A549 (cell line): ENCODE results near the gene ANO6. TPM values are rescaled to one million over a fixed set of nuclear protein-coding genes. Genes with fewer than 3 reads are reported as not detected.

Source experiments
- ATAC-seq, 2 experiments: fragments of 200-7000 bp in 1 of 2; fragments of >200 bp in 1 of 2; cut with Nextera tagmentation in 1 of 2; cut with Tn5 transposase in 1 of 2; 3 replicates each; pipeline versions ENCODE4 v1.8.0 to v1.9.1; 2018 to 2020; ENCODE audit warnings: mild to moderate bottlenecking in 1 of 2, moderate library complexity in 1 of 2
- CTCF ChIA-PET: fragments of 300-600 bp; sonication (Branson Sonifier 250); formaldehyde crosslinking; extraction: SDS; loops from one replicate; lab custom pipeline; 2021; ENCODE audit warnings: antibody characterized with exemption, inconsistent platforms; lab: Yijun Ruan, JAX
- POLR2A ChIA-PET: fragments of 350-600 bp; formaldehyde crosslinking; extraction: SDS; loops from one replicate; lab custom pipeline; 2021; ENCODE audit warnings: antibody characterized with exemption, inconsistent platforms; lab: Yijun Ruan, JAX
- DNase-seq, 2 experiments: peaks; one replicate each; pipeline versions ENCODE4 v3.0.0 to v3.0.0-alpha.2; 2011 to 2016; ENCODE audit warnings: low read depth in 1 of 2, low spot score in 1 of 2
- FAIRE-seq: peaks from 2 replicates; lab custom pipeline; 2011; peaks lifted over from hg19 to GRCh38; lab: Jason Lieb, UNC
- H3K27ac ChIP-seq, 2 experiments: fragments of >200 bp; sonication (Bioruptor Twin); formaldehyde crosslinking; 3 replicates each; pipeline ENCODE4 v1.5.1; 2016 to 2017
- H3K4me1 ChIP-seq: fragments of >200 bp; sonication (Bioruptor Twin); formaldehyde crosslinking; 3 replicates; pipeline ENCODE4 v1.6.1; 2016
- H3K4me2 ChIP-seq: fragments of >200 bp; sonication (Bioruptor Twin); formaldehyde crosslinking; 3 replicates; pipeline ENCODE4 v1.6.1; 2016
- H3K4me3 ChIP-seq: fragments of >200 bp; sonication (Bioruptor Twin); formaldehyde crosslinking; 3 replicates; pipeline ENCODE4 v1.5.1; 2016
- H3K9me3 ChIP-seq: fragments of >200 bp; sonication (Bioruptor Twin); formaldehyde crosslinking; 3 replicates; pipeline ENCODE4 v1.6.1; 2016
- ATOH8 ChIP-seq: fragments of 250-450 bp; sonication (Bioruptor Pico); IDR thresholded peaks from 2 replicates; pipeline ENCODE4 v1.5.0; 2020; ENCODE audit warnings: low read depth, mild to moderate bottlenecking, moderate library complexity
- BHLHE40 ChIP-seq: IDR thresholded peaks from 2 replicates; pipeline ENCODE4 v1.6.1; 2012; ENCODE audit warnings: low read depth, low read length, inconsistent platforms
- CHD2 ChIP-seq: fragments of 150-350 bp; IDR thresholded peaks from 2 replicates; pipeline ENCODE4 v1.6.1; 2014; ENCODE audit warnings: low read length; ENCODE audit not compliant: partially characterized antibody
- CTCF ChIP-seq: fragments of >200 bp; sonication (Bioruptor Twin); formaldehyde crosslinking; IDR thresholded peaks from 3 replicates; pipeline ENCODE4 v1.5.1; 2016
- EHF ChIP-seq: fragments of 250-450 bp; sonication (Bioruptor Pico); IDR thresholded peaks from 2 replicates; pipeline ENCODE4 v1.5.0; 2020; ENCODE audit warnings: mild to moderate bottlenecking
- EP300 ChIP-seq, 2 experiments: fragments of >200 bp; sonication (Bioruptor Twin); formaldehyde crosslinking; IDR thresholded peaks; 2 replicates in 1 of 2; 3 replicates in 1 of 2; pipeline ENCODE4 v1.6.1; 2016 to 2017
- ESRRA ChIP-seq: fragments of 150-350 bp; IDR thresholded peaks from 2 replicates; pipeline ENCODE4 v1.6.1; 2014; ENCODE audit warnings: mild to moderate bottlenecking, low read length, borderline replicate concordance
- FOSL2 ChIP-seq, 2 experiments: fragments of 450-650 bp in 1 of 2; fragments of >200 bp in 1 of 2; sonication (Bioruptor Twin) in 1 of 2; formaldehyde crosslinking; IDR thresholded peaks; 2 replicates each; pipeline versions ENCODE4 v1.5.0 to v1.6.1; 2016 to 2020; ENCODE audit warnings: mild to moderate bottlenecking in 1 of 2, moderate library complexity in 1 of 2
- FOXS1 ChIP-seq: fragments of 250-450 bp; sonication (Bioruptor Pico); IDR thresholded peaks from 2 replicates; pipeline ENCODE4 v1.5.0; 2020; ENCODE audit warnings: mild to moderate bottlenecking, moderate library complexity
- GATA3 ChIP-seq: IDR thresholded peaks from 2 replicates; pipeline ENCODE4 v1.6.1; 2012; ENCODE audit warnings: borderline replicate concordance
- HOXA7 ChIP-seq: fragments of 250-450 bp; sonication (Bioruptor Pico); IDR thresholded peaks from 2 replicates; pipeline ENCODE4 v1.5.0; 2020; ENCODE audit warnings: mild to moderate bottlenecking, moderate library complexity
- HOXB13 ChIP-seq: fragments of 250-450 bp; sonication (Bioruptor Pico); IDR thresholded peaks from 2 replicates; pipeline ENCODE4 v1.5.0; 2020; ENCODE audit warnings: low read depth, mild to moderate bottlenecking, moderate library complexity
- KDM5A ChIP-seq: fragments of 200-600 bp; sonication (generic); IDR thresholded peaks from 2 replicates; pipeline ENCODE4 v1.6.1; 2016; ENCODE audit warnings: antibody characterized with exemption, mild to moderate bottlenecking
- MAFK ChIP-seq: fragments of 450-650 bp; IDR thresholded peaks from 2 replicates; pipeline ENCODE4 v1.6.1; 2014; ENCODE audit not compliant: partially characterized antibody
- NFE2L2 ChIP-seq: fragments of 150-350 bp; conservative IDR thresholded peaks from 2 replicates; pipeline ENCODE4 v1.6.1; 2014; ENCODE audit warnings: low read length
- PHF8 ChIP-seq: fragments of 200-600 bp; sonication (generic); IDR thresholded peaks from 2 replicates; pipeline ENCODE4 v1.6.1; 2016; ENCODE audit warnings: low read depth, mild to moderate bottlenecking, antibody characterized with exemption, moderate library complexity, borderline replicate concordance
- POLR2A ChIP-seq: IDR thresholded peaks from 2 replicates; pipeline ENCODE4 v1.6.1; 2012; ENCODE audit warnings: mild to moderate bottlenecking, low read length
- RAD21 ChIP-seq, 2 experiments: fragments of >200 bp in 1 of 2; sonication (Bioruptor Twin) in 1 of 2; formaldehyde crosslinking in 1 of 2; IDR thresholded peaks in 1 of 2; conservative IDR thresholded peaks in 1 of 2; 2 replicates in 1 of 2; 3 replicates in 1 of 2; pipeline ENCODE4 v1.6.1; 2012 to 2018; ENCODE audit warnings: inconsistent platforms in 1 of 2
- RARB ChIP-seq: fragments of 250-450 bp; sonication (Bioruptor Pico); IDR thresholded peaks from 2 replicates; pipeline ENCODE4 v1.8.0; 2021; ENCODE audit warnings: mild to moderate bottlenecking, moderate library complexity
- RNF2 ChIP-seq: fragments of 200-600 bp; sonication (generic); IDR thresholded peaks from 2 replicates; pipeline ENCODE4 v1.6.1; 2016; ENCODE audit warnings: low read depth, mild to moderate bottlenecking, antibody characterized with exemption, moderate library complexity, borderline replicate concordance
- SMC3 ChIP-seq: fragments of >200 bp; sonication (Bioruptor Twin); formaldehyde crosslinking; IDR thresholded peaks from 3 replicates; pipeline ENCODE4 v1.6.1; 2018; ENCODE audit warnings: inconsistent platforms
- SREBF2 ChIP-seq: fragments of 450-650 bp; IDR thresholded peaks from 2 replicates; pipeline ENCODE4 v1.6.1; 2014; ENCODE audit warnings: mild to moderate bottlenecking, moderate library complexity
- TFCP2L1 ChIP-seq: fragments of 250-450 bp; sonication (Bioruptor Pico); IDR thresholded peaks from 2 replicates; pipeline ENCODE4 v1.5.0; 2021; ENCODE audit warnings: mild to moderate bottlenecking
- ZFP36 ChIP-seq: fragments of 450-650 bp; IDR thresholded peaks from 2 replicates; pipeline ENCODE4 v1.6.1; 2014; ENCODE audit warnings: borderline replicate concordance; ENCODE audit not compliant: partially characterized antibody
- ZNF302 ChIP-seq: fragments of 250-450 bp; sonication (Bioruptor Pico); IDR thresholded peaks from 2 replicates; pipeline ENCODE4 v1.9.0; 2021; ENCODE audit warnings: inconsistent platforms, mild to moderate bottlenecking, moderate library complexity
- ZSCAN20 ChIP-seq: fragments of 250-450 bp; sonication (Bioruptor Pico); IDR thresholded peaks from 2 replicates; pipeline ENCODE4 v1.8.0; 2022; ENCODE audit warnings: mild to moderate bottlenecking, moderate library complexity
- WGBS: methylation state at CpG from one replicate; pipeline ENCODE4 v1.1.6; 2017; ENCODE audit errors: missing lambda C conversion rate; 5-methylcytosine and 5-hydroxymethylcytosine counted together
- polyA plus RNA-seq, 4 experiments: library from polyadenylated mRNA; depleted of rRNA in 3 of 4; stranded (reverse); fragments of >200 nt; fragmentation: RNase III in 1 of 4; extraction: RNeasy Plus Mini Kit Qiagen cat#74134 plus additional on column Dnase treatment in 1 of 4; gene quantifications; 2 replicates in 3 of 4; 3 replicates in 1 of 4; pipeline ENCODE4 v1.2.3, GENCODE V29; 2011 to 2017
- TF ChIP-seq, protein P1 (sequence below): fragments of 150-350 bp; IDR thresholded peaks from 2 replicates; pipeline ENCODE4 v1.6.1; 2014; ENCODE audit warnings: low read depth, mild to moderate bottlenecking, low read length
- TF ChIP-seq, protein P2 (sequence below): fragments of >200 bp; sonication (Bioruptor Twin); formaldehyde crosslinking; IDR thresholded peaks from 2 replicates; pipeline ENCODE4 v1.6.1; 2016
- TF ChIP-seq, protein P3 (sequence below): fragments of 250-450 bp; sonication (Bioruptor Pico); IDR thresholded peaks from 2 replicates; pipeline ENCODE4 v1.5.0; 2021; ENCODE audit warnings: mild to moderate bottlenecking, moderate library complexity, borderline replicate concordance

The ANO6 gene
- polyA plus RNA-seq, 2 of the 4 experiments (the other 2 are of a cell fraction), result 41.7 to 80.0 TPM

GRCh38 chr12:45212064-45212463, 3.8 kb upstream of the ANO6 start (continued):
- TF ChIP-seq ATOH8 (CRISPR knock-in tag), result no peak
- no peak for TF ChIP-seq EP300 (IDR thresholded peaks at IDR 0.05)
- no peak for TF ChIP-seq RARB (CRISPR knock-in tag)
- no peak for TF ChIP-seq ZNF302 (CRISPR knock-in tag)
- no peak for TF ChIP-seq NFE2L2
- TF ChIP-seq, protein P1, sequence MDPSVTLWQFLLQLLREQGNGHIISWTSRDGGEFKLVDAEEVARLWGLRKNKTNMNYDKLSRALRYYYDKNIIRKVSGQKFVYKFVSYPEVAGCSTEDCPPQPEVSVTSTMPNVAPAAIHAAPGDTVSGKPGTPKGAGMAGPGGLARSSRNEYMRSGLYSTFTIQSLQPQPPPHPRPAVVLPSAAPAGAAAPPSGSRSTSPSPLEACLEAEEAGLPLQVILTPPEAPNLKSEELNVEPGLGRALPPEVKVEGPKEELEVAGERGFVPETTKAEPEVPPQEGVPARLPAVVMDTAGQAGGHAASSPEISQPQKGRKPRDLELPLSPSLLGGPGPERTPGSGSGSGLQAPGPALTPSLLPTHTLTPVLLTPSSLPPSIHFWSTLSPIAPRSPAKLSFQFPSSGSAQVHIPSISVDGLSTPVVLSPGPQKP, result no peak
- no peak for TF ChIP-seq CHD2
- no peak for TF ChIP-seq SREBF2

- Histone ChIP-seq H3K27ac (no peak overlapping the region), H3K9me3 (no peaks in the 10 kb centered on the region), H3K4me2 (no peak overlapping the region), H3K4me3 (no peak overlapping the region), H3K4me1 (peaks cover 19% of the 10 kb centered on the region; the same call in 2 of the 3 replicates)
- DNase-seq (no peak), ATAC-seq (no peak), FAIRE-seq (no peak)
- ChIA-PET POLR2A (no interaction called here), CTCF (interaction anchor here (4.3 to 5.2 kb wide), 2 partner anchors 21 to 175 kb away, joined by 31 read pairs; no protein-coding TSS in a partner anchor)
- TF ChIP-seq SMC3 (no peak), BHLHE40 (no peak), GATA3 (no peak), EHF (CRISPR knock-in tag) (no peak), MAFK (no peak), ZNF302 (CRISPR knock-in tag) (no peak), EP300 (IDR thresholded peaks at IDR 0.05) (no peak), FOXS1 (CRISPR knock-in tag) (no peak), RNF2 (no peak), SREBF2 (no peak), ZFP36 (no peak), KDM5A (no peak), HOXB13 (CRISPR knock-in tag) (no peak), POLR2A (no peak)
- TF ChIP-seq, protein P2, sequence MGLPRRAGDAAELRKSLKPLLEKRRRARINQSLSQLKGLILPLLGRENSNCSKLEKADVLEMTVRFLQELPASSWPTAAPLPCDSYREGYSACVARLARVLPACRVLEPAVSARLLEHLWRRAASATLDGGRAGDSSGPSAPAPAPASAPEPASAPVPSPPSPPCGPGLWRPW, result no peak
- 98% methylated on average over 1 of the region's 1 CpG for WGBS
Observed at GRCh38 chr12:45213107-45213506, 2.8 kb upstream of the ANO6 start.

DNA sequence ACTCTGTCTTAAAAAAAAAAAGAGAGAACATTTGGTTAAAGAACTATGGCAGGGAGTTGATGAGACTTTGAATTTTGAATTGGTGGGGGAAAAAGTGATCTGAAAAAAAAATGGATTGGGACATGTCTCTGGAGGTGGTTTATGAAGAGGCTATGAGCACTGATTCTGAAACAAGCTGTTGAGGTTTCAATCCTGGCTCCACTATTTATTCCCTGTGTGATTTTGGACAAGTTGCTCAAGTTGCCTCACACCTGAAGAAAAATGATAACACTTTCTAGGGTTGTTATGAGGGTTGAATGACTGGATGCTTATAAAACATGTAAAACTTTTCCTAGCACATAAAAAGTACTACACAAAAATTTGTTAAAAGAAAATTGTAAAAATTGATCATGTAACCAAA, 1.8 kb upstream of the ANO6 start:
- DNase-seq (no peak), FAIRE-seq (peak; percentile 46), ATAC-seq (no peak)
- Histone ChIP-seq H3K4me2 (peak overlapping the region; percentile 84), H3K4me3 (no peak overlapping the region), H3K4me1 (peaks cover 23% of the 10 kb centered on the region), H3K27ac (peak overlapping the region; percentile 21 to 95; a peak in 1 of 6 replicates), H3K9me3 (no peaks in the 10 kb centered on the region)
- ChIA-PET POLR2A (interaction anchor here (3.5 to 3.6 kb wide), 2 partner anchors 19 to 514 kb away, joined by 25 to 40 read pairs; partner anchors contain the start of gene ARID2), CTCF (interaction anchor here (0.7 to 5.2 kb wide), 7 partner anchors 14 to 738 kb away, joined by 3 to 31 read pairs (median 16); no protein-coding TSS in a partner anchor)
- TF ChIP-seq HOXA7 (CRISPR knock-in tag) (no peak), CTCF (no peak), EP300 (IDR thresholded peaks at IDR 0.05) (no peak), ESRRA (no peak), TFCP2L1 (CRISPR knock-in tag) (no peak), PHF8 (no peak), FOSL2 (IDR thresholded peaks at IDR 0.05) (no peak), FOSL2 (CRISPR knock-in tag; IDR thresholded peaks at IDR 0.05) (no peak), ATOH8 (CRISPR knock-in tag) (no peak), HOXB13 (CRISPR knock-in tag) (no peak), SREBF2 (no peak), ZSCAN20 (CRISPR knock-in tag) (no peak), RAD21 (conservative IDR thresholded peaks at IDR 0.05 in 1 of 2, IDR thresholded peaks at IDR 0.05 in 1 of 2) (no peak), POLR2A (no peak)
- TF ChIP-seq, protein P3, sequence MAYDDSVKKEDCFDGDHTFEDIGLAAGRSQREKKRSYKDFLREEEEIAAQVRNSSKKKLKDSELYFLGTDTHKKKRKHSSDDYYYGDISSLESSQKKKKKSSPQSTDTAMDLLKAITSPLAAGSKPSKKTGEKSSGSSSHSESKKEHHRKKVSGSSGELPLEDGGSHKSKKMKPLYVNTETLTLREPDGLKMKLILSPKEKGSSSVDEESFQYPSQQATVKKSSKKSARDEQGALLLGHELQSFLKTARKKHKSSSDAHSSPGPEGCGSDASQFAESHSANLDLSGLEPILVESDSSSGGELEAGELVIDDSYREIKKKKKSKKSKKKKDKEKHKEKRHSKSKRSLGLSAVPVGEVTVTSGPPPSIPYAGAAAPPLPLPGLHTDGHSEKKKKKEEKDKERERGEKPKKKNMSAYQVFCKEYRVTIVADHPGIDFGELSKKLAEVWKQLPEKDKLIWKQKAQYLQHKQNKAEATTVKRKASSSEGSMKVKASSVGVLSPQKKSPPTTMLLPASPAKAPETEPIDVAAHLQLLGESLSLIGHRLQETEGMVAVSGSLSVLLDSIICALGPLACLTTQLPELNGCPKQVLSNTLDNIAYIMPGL (CRISPR knock-in tag), result no peak
